Vagina (tissue), 2 donors: ENCODE data around the gene SCCPDH. TPM values are rescaled to one million over a fixed set of nuclear protein-coding genes. Genes with fewer than 3 reads are reported as not detected.

Experiments
- DNase-seq, 2 donors: peaks; one replicate each; pipeline ENCODE4 v3.0.0-alpha.2; 2017; ENCODE audit errors: extremely low spot score in 2 of 2
- H3K27ac ChIP-seq: fragments of 200-600 bp; sonication (generic); one replicate; pipeline ENCODE4 v1.5.1; 2019
- H3K27me3 ChIP-seq: fragments of 200-600 bp; sonication (generic); one replicate; pipeline ENCODE4 v1.5.1; 2019
- H3K36me3 ChIP-seq, 2 donors: fragments of 200-600 bp; sonication (generic); one replicate each; pipeline ENCODE4 v1.5.1; 2017 to 2019
- H3K4me1 ChIP-seq: fragments of 200-600 bp; sonication (generic); one replicate; pipeline ENCODE4 v1.5.1; 2019
- H3K4me3 ChIP-seq, 2 donors: fragments of 200-600 bp; sonication (generic); 1 replicate in 1 of 2; 2 replicates in 1 of 2; pipeline ENCODE4 v1.5.1; 2016 to 2019
- H3K9me3 ChIP-seq: fragments of 200-600 bp; sonication (generic); one replicate; pipeline ENCODE4 v1.5.1; 2019
- POLR2A ChIP-seq, 2 donors: fragments of 450-650 bp; IDR thresholded peaks; one replicate each; pipeline ENCODE4 v1.6.1; 2017; ENCODE audit warnings: antibody characterized with exemption in 2 of 2, mild to moderate bottlenecking in 2 of 2, moderate library complexity in 2 of 2
- POLR2AphosphoS5 ChIP-seq, 2 donors: sonication (generic); formaldehyde crosslinking; IDR thresholded peaks; one replicate each; pipeline ENCODE4 v1.9.0; 2017; ENCODE audit warnings: antibody characterized with exemption in 2 of 2, mild to moderate bottlenecking in 2 of 2, low read depth in 1 of 2; ENCODE audit not compliant: insufficient read depth in 1 of 2
- intact Hi-C: fragments of 100-400 bp; cut with DNase I; formaldehyde crosslinking; loops from one replicate; pipeline ENCODE4 v1.15.1; 2023
- total RNA-seq: library from RNA; depleted of rRNA; stranded (reverse); fragments of >200 nt; gene quantifications from one replicate; pipeline ENCODE4 v1.2.3, GENCODE V29; 2016
- TF ChIP-seq, protein P1 (sequence below), 3 experiments: fragments of 450-650 bp in 2 of 3; fragments of 200-600 bp in 1 of 3; sonication (generic) in 1 of 3; IDR thresholded peaks; one replicate each; pipeline ENCODE4 v1.5.1; 2017 to 2019; ENCODE audit warnings: antibody characterized with exemption in 3 of 3, mild to moderate bottlenecking in 2 of 3, moderate library complexity in 2 of 3

SCCPDH gene
- total RNA-seq, 1 donor from 2014 or later = 18.2 TPM

DNA sequence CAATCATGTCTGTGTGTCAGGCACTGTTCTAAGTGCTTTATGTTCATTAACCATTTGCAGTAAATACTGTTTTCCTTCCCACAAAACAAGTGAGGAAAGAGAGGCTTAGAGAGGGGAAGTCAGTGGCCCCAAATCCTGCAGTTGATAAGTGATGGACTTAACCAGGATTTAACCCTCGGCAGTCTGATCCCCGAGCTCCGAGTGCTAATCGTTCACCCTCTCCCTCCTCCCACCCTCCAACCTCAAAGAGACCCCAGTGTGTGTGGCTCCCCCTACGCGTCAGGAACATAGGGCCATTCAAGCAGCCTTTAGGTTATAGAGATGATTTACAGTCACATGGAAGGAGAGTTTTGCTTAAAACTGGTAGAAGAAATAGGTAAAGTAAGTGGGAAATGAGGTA lies 47.2 kb downstream of the SCCPDH start:
- H3K36me3 ChIP-seq = peaks cover 0 to 2% of the 10 kb centered on the region in 2 donors
- H3K4me1 ChIP-seq = peaks cover 12% of the 10 kb centered on the region
- no peak overlapping the region for H3K27ac ChIP-seq
- peak in 1 of 2 donors; percentile 74 for DNase-seq
- no peak for TF ChIP-seq POLR2A (IDR thresholded peaks at IDR 0.05)
- no peaks in the 10 kb centered on the region for H3K27me3 ChIP-seq
- H3K9me3 ChIP-seq = no peaks in the 10 kb centered on the region
- intact Hi-C loops = no loop called here
- H3K4me3 ChIP-seq = no peak overlapping the region

DNA sequence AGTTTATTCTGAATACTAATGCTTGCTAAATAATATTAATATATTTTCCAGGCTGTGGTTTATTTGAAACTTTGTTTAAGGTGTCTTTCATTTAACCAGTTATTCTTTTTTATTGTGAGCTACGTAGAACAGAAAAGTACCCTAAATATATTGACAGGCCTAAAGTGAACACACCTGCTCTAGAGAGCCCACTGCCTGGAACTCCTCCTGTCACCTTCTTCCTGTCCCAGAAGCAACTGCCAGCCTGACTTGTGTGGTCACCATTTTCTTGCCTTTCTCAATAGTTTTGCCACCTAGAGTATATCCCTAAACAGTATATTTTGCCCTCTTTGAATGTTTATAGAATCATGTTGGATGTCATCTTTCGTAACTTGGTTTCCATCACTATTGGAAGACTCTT lies 48.5 kb downstream of the SCCPDH start:
- Histone ChIP-seq H3K4me3 (no peak overlapping the region), H3K9me3 (no peaks in the 10 kb centered on the region), H3K27me3 (no peaks in the 10 kb centered on the region), H3K27ac (no peak overlapping the region), H3K36me3 (peaks cover 0 to 9% of the 10 kb centered on the region in 2 donors), H3K4me1 (peaks cover 12% of the 10 kb centered on the region)
- TF ChIP-seq POLR2A (IDR thresholded peaks at IDR 0.05) = no peak
- TF ChIP-seq, protein P1, sequence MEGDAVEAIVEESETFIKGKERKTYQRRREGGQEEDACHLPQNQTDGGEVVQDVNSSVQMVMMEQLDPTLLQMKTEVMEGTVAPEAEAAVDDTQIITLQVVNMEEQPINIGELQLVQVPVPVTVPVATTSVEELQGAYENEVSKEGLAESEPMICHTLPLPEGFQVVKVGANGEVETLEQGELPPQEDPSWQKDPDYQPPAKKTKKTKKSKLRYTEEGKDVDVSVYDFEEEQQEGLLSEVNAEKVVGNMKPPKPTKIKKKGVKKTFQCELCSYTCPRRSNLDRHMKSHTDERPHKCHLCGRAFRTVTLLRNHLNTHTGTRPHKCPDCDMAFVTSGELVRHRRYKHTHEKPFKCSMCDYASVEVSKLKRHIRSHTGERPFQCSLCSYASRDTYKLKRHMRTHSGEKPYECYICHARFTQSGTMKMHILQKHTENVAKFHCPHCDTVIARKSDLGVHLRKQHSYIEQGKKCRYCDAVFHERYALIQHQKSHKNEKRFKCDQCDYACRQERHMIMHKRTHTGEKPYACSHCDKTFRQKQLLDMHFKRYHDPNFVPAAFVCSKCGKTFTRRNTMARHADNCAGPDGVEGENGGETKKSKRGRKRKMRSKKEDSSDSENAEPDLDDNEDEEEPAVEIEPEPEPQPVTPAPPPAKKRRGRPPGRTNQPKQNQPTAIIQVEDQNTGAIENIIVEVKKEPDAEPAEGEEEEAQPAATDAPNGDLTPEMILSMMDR (IDR thresholded peaks at IDR 0.05) = no peak
- TF ChIP-seq POLR2AphosphoS5 (IDR thresholded peaks at IDR 0.05; ENCODE audit: insufficient read depth in 1 of 2, low read depth in 1 of 2) = no peak
- peak in 1 of 2 donors; percentile 1 for DNase-seq
- intact Hi-C loops = no loop called here

DNA sequence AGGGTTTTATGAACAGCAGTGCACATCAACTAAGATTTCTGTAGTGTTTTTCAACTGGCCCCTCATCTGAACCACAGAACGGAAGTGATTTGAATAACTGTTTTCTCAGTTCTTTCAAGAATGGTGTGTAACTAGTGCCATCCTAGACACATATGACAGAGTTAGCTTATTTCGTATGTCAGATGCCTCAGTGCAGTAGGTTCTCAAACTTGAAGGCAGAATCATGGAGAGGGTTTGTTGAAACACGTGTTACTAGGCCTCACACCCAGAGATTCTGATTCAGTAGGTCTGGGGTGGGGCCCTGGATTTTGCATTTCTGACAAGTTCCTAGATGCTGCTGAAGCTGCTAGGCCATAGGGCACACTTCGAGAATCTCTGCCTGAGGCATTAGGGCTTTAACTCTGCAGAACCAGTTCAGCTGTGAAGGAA lies 49.0 kb downstream of the SCCPDH start:
- Histone ChIP-seq H3K9me3 (no peaks in the 10 kb centered on the region), H3K4me3 (no peak overlapping the region), H3K27ac (no peak overlapping the region), H3K27me3 (no peaks in the 10 kb centered on the region), H3K4me1 (peaks cover 10% of the 10 kb centered on the region), H3K36me3 (peaks cover 0 to 9% of the 10 kb centered on the region in 2 donors)
- intact Hi-C loops = no loop called here
- TF ChIP-seq POLR2AphosphoS5 (IDR thresholded peaks at IDR 0.05; ENCODE audit: insufficient read depth in 1 of 2, low read depth in 1 of 2) = no peak
- TF ChIP-seq, protein P1 (IDR thresholded peaks at IDR 0.05) = no peak
- TF ChIP-seq POLR2A (IDR thresholded peaks at IDR 0.05) = no peak
- DNase-seq = no peak

DNA sequence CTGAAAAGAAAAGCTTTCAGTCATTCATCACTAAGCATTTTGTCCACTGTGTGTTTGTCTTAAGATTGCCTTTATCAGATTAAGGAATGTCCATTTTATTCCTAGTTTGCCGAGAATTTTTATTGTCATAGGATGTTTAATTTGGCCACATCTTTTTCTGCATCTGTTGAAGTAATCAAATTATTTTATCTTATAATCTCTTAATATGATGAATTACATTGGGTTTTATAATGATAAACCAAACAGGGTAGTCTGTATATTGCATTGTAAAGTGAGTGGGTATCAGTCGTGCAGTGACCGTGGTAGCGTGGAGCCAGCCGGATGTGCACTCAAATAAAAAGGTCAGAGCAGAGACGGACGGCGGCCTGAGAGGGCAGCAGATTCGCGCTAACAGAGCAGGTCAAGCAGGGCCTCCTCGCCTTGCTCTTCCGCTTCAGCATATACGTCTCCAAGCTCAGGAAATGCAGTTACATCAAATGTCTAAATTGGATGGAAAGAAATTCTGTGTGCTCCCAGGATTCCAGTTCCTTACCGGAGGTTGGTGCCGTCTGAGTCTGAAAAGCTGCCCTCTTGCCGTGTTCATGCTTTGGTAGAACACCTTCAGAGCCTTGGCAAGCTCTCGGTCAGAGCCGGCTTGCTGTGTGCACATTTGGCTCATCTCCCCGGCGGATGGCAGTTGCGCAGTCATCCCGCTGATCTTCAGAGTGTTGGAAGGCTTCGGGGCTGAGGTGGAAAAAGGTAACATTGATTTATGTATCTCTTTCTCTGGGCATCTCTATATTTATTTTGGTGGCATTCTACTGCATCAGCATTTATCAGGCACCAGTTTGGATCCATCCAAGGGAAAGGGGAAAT lies 51.5 kb downstream of the SCCPDH start:
- no peak overlapping the region for H3K4me3 ChIP-seq
- no peak overlapping the region for H3K27ac ChIP-seq
- H3K27me3 ChIP-seq = no peaks in the 10 kb centered on the region
- no peaks in the 10 kb centered on the region for H3K4me1 ChIP-seq
- no peak for DNase-seq
- H3K9me3 ChIP-seq = no peaks in the 10 kb centered on the region
- TF ChIP-seq, protein P1 (IDR thresholded peaks at IDR 0.05) = no peak
- no peak for TF ChIP-seq POLR2AphosphoS5 (IDR thresholded peaks at IDR 0.05; ENCODE audit: insufficient read depth in 1 of 2, low read depth in 1 of 2)
- no peak for TF ChIP-seq POLR2A (IDR thresholded peaks at IDR 0.05)
- intact Hi-C loops = no loop called here
- H3K36me3 ChIP-seq = peaks cover 0 to 9% of the 10 kb centered on the region in 2 donors

DNA sequence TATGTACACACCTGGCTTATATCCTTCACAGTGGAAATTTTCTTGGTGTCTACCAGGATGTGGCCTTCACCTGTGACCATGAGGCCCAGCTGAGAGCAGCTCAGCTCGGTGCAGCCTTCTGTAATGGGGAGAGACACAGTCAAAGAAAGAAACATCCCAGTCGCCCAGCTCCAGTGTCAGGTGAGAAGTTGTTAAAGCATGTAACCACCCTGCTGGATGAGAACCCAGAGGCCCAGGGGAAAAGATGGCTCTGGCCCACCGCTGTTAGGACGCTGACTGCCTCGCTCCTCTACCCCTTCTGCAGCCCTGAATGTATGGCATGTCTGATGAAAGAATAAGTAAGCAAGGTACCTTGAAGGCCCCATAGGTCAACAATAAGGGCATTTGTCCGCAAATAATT lies 52.7 kb downstream of the SCCPDH start:
- no peaks in the 10 kb centered on the region for H3K4me1 ChIP-seq
- intact Hi-C loops = no loop called here
- H3K27ac ChIP-seq = no peak overlapping the region
- H3K27me3 ChIP-seq = no peaks in the 10 kb centered on the region
- H3K4me3 ChIP-seq = no peak overlapping the region
- H3K9me3 ChIP-seq = no peaks in the 10 kb centered on the region
- TF ChIP-seq POLR2A (IDR thresholded peaks at IDR 0.05) = no peak
- no peak for TF ChIP-seq POLR2AphosphoS5 (IDR thresholded peaks at IDR 0.05; ENCODE audit: insufficient read depth in 1 of 2, low read depth in 1 of 2)
- TF ChIP-seq, protein P1 (IDR thresholded peaks at IDR 0.05) = no peak
- peaks cover 0 to 9% of the 10 kb centered on the region in 2 donors for H3K36me3 ChIP-seq
- no peak for DNase-seq
